CD4-positive, alpha-beta T cell (primary cell): ENCODE data around the gene REV3L. TPM values are rescaled to one million over a fixed set of nuclear protein-coding genes. Genes with fewer than 3 reads are reported as not detected.

Experiments used
- ATAC-seq: fragments of 200-7000 bp; cut with Tn5 transposase; one replicate; pipeline ENCODE4 v1.10.0; 2022; ENCODE audit warnings: mild to moderate bottlenecking; ENCODE audit not compliant: poor library complexity
- CTCF ChIA-PET: fragments of 350-600 bp; sonication (Branson Sonifier 250); formaldehyde crosslinking; loops from one replicate; lab custom pipeline; 2021; ENCODE audit warnings: antibody characterized with exemption, inconsistent platforms; lab: Charles Lee
- POLR2A ChIA-PET: fragments of 350-600 bp; sonication (Branson Sonifier 250); formaldehyde crosslinking; loops from one replicate; lab custom pipeline; 2021; ENCODE audit warnings: antibody characterized with exemption, inconsistent platforms; lab: Charles Lee
- DNase-seq, 14 experiments: peaks; one replicate each; pipeline ENCODE4 v3.0.0-alpha.2; 2013 to 2020; ENCODE audit warnings: mixed read lengths in 2 of 14
- H3K27ac ChIP-seq, 2 donors: one replicate each; pipeline versions ENCODE4 v1.5.1 to v1.7.0; 2013; ENCODE audit warnings: low read length in 2 of 2, low read depth in 1 of 2, mild to moderate bottlenecking in 1 of 2
- H3K27me3 ChIP-seq, 2 experiments: 1 replicate in 1 of 2; 2 replicates in 1 of 2; pipeline versions ENCODE4 v1.6.1 to v1.7.0; 2013; ENCODE audit warnings: low read length in 2 of 2, control low read depth in 1 of 2, mild to moderate bottlenecking in 1 of 2, moderate library complexity in 1 of 2; ENCODE audit not compliant: insufficient read depth in 2 of 2, control insufficient read depth in 1 of 2
- H3K36me3 ChIP-seq: one replicate; pipeline ENCODE4 v1.6.1; 2013; ENCODE audit warnings: low read length, control low read depth; ENCODE audit not compliant: insufficient read depth
- H3K4me1 ChIP-seq: one replicate; pipeline ENCODE4 v1.6.1; 2013; ENCODE audit warnings: low read length, control low read depth; ENCODE audit not compliant: insufficient read depth
- H3K4me3 ChIP-seq: one replicate; pipeline ENCODE4 v1.5.1; 2013; ENCODE audit warnings: mild to moderate bottlenecking, low read length, moderate library complexity
- H3K9me3 ChIP-seq, 2 experiments: 1 replicate in 1 of 2; 2 replicates in 1 of 2; pipeline versions ENCODE4 v1.6.1 to v1.7.0; 2013; ENCODE audit warnings: low read length in 2 of 2, mild to moderate bottlenecking in 2 of 2, control low read depth in 1 of 2, moderate library complexity in 1 of 2; ENCODE audit not compliant: control insufficient read depth in 1 of 2, insufficient read depth in 1 of 2
- H3K27ac Mint-ChIP-seq: one replicate; pipeline ENCODE4 v1.8.0; 2020; ENCODE audit warnings: mixed read lengths
- H3K27me3 Mint-ChIP-seq: one replicate; pipeline ENCODE4 v1.8.0; 2021; ENCODE audit warnings: mixed read lengths
- H3K36me3 Mint-ChIP-seq: one replicate; pipeline ENCODE4 v1.8.0; 2021; ENCODE audit warnings: low read depth, mixed read lengths
- H3K4me1 Mint-ChIP-seq: one replicate; pipeline ENCODE4 v1.8.0; 2021; ENCODE audit warnings: low read depth, mixed read lengths
- H3K4me3 Mint-ChIP-seq: one replicate; pipeline ENCODE4 v1.8.0; 2020; ENCODE audit warnings: mild to moderate bottlenecking, mixed read lengths
- H3K9me3 Mint-ChIP-seq: one replicate; pipeline ENCODE4 v1.8.0; 2020; ENCODE audit warnings: mixed read lengths
- intact Hi-C, 2 experiments: fragments of 100-400 bp; cut with DNase I in 1 of 2; cut with micrococcal nuclease in 1 of 2; formaldehyde crosslinking; loops; one replicate each; pipeline versions ENCODE4 v1.15.1 to v1.9.0; 2023 to 2025; cut with DNase I, micrococcal nuclease
- total RNA-seq, 174 experiments: library from RNA in 2 of 174; stranded (reverse) in 2 of 174; gene quantifications; one replicate each; pipeline ENCODE4 v1.2.3 and lab custom pipeline; 2021 to 2026
- TF ChIP-seq, protein P1 (sequence below): fragments of 200-600 bp; IDR thresholded peaks from one replicate; pipeline ENCODE4 v1.8.0; 2022; ENCODE audit warnings: antibody characterized with exemption, mild to moderate bottlenecking

The REV3L gene
- total RNA-seq, 2 experiments from 2014 or later: 17.0 to 20.6 TPM

- Mint-ChIP-seq H3K36me3 (peaks cover 40% of the 10 kb centered on the region), H3K9me3 (no peaks in the 10 kb centered on the region), H3K4me3 (no peak overlapping the region), H3K4me1 (peaks cover 5% of the 10 kb centered on the region), H3K27ac (no peak overlapping the region), H3K27me3 (no peaks in the 10 kb centered on the region)
- Histone ChIP-seq H3K27ac (no peak overlapping the region), H3K36me3 (peaks cover 29% of the 10 kb centered on the region), H3K4me3 (no peak overlapping the region), H3K27me3 (no peaks in the 10 kb centered on the region), H3K9me3 (no peaks in the 10 kb centered on the region), H3K4me1 (no peaks in the 10 kb centered on the region)
- intact Hi-C loops: no loop called here
- TF ChIP-seq, protein P1, sequence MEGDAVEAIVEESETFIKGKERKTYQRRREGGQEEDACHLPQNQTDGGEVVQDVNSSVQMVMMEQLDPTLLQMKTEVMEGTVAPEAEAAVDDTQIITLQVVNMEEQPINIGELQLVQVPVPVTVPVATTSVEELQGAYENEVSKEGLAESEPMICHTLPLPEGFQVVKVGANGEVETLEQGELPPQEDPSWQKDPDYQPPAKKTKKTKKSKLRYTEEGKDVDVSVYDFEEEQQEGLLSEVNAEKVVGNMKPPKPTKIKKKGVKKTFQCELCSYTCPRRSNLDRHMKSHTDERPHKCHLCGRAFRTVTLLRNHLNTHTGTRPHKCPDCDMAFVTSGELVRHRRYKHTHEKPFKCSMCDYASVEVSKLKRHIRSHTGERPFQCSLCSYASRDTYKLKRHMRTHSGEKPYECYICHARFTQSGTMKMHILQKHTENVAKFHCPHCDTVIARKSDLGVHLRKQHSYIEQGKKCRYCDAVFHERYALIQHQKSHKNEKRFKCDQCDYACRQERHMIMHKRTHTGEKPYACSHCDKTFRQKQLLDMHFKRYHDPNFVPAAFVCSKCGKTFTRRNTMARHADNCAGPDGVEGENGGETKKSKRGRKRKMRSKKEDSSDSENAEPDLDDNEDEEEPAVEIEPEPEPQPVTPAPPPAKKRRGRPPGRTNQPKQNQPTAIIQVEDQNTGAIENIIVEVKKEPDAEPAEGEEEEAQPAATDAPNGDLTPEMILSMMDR: no peak
- POLR2A ChIA-PET: interaction anchor here (0.6 kb wide), 1 partner anchor 15 kb away, joined by 3 read pairs; no protein-coding TSS in a partner anchor
- CTCF ChIA-PET: interaction anchor here (1.3 kb wide), 1 partner anchor 15 kb away, joined by 4 read pairs; no protein-coding TSS in a partner anchor
- ATAC-seq (no peak), DNase-seq (no peak)
Observed at GRCh38 chr6:111411046-111411445, 72.0 kb downstream of the REV3L start.

DNA sequence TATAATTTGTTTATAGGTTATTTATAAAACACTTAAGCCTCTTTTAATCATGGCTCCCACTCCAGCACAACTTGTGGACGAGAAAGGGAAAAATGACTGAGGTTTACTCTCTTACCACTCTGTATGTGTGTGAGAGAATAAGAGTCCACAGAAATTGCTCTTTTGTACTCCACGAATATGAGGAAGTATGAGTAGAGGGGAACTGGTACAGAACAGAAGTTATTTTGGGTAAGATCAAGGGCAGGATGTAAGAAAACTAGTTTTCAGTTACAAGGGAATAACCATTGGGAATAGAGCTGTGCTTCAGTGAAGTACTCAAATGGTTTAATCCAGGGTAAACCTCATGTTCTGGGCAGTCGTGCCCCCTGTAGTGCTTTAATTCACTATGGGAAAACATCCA lies 72.6 kb downstream of the REV3L start:
- Mint-ChIP-seq H3K9me3 (no peaks in the 10 kb centered on the region), H3K36me3 (peaks cover 44% of the 10 kb centered on the region), H3K27ac (no peak overlapping the region), H3K27me3 (no peaks in the 10 kb centered on the region), H3K4me1 (peaks cover 7% of the 10 kb centered on the region), H3K4me3 (no peak overlapping the region)
- ChIA-PET POLR2A (no interaction called here), CTCF (interaction anchor here (1.3 kb wide), 1 partner anchor 15 kb away, joined by 4 read pairs; no protein-coding TSS in a partner anchor)
- no peak overlapping the region for H3K4me3 ChIP-seq
- ATAC-seq (no peak), DNase-seq (no peak)
- intact Hi-C loops: no loop called here
- no peaks in the 10 kb centered on the region for H3K27me3 ChIP-seq
- H3K27ac ChIP-seq: no peak overlapping the region
- TF ChIP-seq, protein P1: no peak
- H3K9me3 ChIP-seq: no peaks in the 10 kb centered on the region
- H3K4me1 ChIP-seq: no peaks in the 10 kb centered on the region
- H3K36me3 ChIP-seq: peaks cover 25% of the 10 kb centered on the region

- Mint-ChIP-seq H3K4me1 (peaks cover 7% of the 10 kb centered on the region), H3K4me3 (no peak overlapping the region), H3K9me3 (no peaks in the 10 kb centered on the region), H3K27ac (no peak overlapping the region), H3K36me3 (peaks cover 54% of the 10 kb centered on the region), H3K27me3 (no peaks in the 10 kb centered on the region)
- TF ChIP-seq, protein P1: no peak
- POLR2A ChIA-PET: no interaction called here
- no peaks in the 10 kb centered on the region for H3K27me3 ChIP-seq
- H3K4me3 ChIP-seq: no peak overlapping the region
- CTCF ChIA-PET: no interaction called here
- no peak overlapping the region for H3K27ac ChIP-seq
- DNase-seq: no peak
- no peak for ATAC-seq
- no peaks in the 10 kb centered on the region for H3K9me3 ChIP-seq
- peaks cover 24% of the 10 kb centered on the region for H3K36me3 ChIP-seq
- intact Hi-C loops: no loop called here
- H3K4me1 ChIP-seq: no peaks in the 10 kb centered on the region
Observed at GRCh38 chr6:111409430-111409829, 73.6 kb downstream of the REV3L start.
